AG09319 (cell line): Measurements from ENCODE around the gene EDNRA.

Experiments
- DNase-seq: peaks from one replicate; pipeline ENCODE4 v3.0.0-alpha.2; 2010; ENCODE audit warnings: low read depth; ENCODE audit errors: extremely low read depth
- TF ChIP-seq, protein P1 (sequence below): IDR thresholded peaks from 2 replicates; pipeline ENCODE4 v1.5.1; 2011; ENCODE audit warnings: low read depth, mild to moderate bottlenecking, inconsistent platforms, low read length, moderate library complexity

EDNRA gene

DNA sequence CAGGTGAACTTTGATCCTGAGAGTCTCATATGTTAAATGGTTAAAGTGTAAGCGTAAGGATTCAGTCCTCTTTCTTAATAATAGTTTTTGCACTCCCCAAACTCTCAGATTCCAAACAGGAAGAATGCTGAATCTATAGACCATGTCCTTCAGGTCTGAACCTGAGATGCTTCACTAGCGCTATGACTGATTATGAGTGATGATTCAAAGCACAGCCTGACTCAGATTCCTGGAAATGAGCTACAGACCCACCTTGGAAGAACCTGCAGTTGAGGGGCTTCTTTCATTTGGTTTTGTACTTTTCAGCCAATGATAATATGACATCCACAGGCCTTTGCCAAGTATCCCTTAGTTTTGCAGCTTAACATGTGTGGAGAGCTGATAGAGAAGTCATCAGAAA is 1.4 kb downstream of the EDNRA start:
- TF ChIP-seq, protein P1, sequence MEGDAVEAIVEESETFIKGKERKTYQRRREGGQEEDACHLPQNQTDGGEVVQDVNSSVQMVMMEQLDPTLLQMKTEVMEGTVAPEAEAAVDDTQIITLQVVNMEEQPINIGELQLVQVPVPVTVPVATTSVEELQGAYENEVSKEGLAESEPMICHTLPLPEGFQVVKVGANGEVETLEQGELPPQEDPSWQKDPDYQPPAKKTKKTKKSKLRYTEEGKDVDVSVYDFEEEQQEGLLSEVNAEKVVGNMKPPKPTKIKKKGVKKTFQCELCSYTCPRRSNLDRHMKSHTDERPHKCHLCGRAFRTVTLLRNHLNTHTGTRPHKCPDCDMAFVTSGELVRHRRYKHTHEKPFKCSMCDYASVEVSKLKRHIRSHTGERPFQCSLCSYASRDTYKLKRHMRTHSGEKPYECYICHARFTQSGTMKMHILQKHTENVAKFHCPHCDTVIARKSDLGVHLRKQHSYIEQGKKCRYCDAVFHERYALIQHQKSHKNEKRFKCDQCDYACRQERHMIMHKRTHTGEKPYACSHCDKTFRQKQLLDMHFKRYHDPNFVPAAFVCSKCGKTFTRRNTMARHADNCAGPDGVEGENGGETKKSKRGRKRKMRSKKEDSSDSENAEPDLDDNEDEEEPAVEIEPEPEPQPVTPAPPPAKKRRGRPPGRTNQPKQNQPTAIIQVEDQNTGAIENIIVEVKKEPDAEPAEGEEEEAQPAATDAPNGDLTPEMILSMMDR = no peak
- no peak for DNase-seq

DNA sequence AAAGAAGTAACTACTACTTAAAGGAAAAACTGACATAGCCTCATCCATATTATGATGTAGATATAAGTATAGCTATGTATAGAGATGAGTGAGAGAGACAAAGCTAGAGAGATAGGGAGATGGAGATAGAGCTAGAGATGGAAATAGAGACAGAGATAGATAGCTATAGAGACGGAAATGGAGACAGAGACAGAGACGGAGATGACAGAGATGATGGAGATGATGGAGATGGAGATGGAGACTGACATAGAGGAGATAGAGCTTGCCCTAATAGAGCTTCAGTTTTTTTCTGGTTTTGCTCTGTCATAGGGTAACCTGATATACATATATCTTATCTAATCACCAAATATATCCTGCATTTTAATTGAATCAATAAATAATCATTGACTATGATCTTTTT is 4.3 kb downstream of the EDNRA start:
- no peak for DNase-seq

DNA sequence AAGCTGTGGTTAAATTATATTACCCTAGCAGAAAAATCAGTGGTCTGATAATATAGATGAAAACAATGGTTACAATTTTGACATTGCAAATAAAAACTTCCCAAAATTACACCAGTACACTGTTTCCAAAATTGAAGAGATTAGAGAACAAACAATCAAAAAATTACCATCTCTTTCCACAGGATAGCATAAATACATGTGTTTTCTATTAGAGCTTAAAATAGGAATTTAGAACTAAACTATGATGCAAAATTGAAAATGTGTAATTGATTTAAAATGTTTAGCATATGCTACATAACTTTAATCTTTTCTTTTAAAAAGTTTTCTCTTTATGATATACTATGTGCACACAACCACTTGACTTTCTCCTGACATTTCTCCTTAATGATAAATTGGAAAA is 6.7 kb downstream of the EDNRA start:
- TF ChIP-seq, protein P1 = no peak
- DNase-seq = no peak

More for the DNA sequence above, 4.3 kb downstream of the EDNRA start:
- TF ChIP-seq, protein P1 = no peak

DNA sequence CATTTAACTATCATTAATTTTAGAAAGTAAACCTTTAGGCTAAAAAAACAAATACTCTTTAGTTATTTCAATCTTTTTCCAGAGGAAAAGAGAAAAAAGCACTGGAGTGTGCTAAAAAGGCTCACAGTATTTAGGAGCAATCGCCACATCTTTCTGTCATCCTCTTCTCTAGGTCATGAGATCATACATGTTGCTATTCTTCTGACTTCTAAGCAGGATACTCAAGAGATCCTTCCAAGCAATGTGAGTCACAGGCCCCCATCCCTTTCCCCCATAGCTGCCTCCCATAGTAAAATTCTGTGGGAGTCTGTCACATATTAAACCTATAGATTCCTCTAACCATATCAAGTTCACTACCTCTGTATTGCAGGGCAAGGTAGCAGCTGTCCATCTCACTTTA is 7.7 kb downstream of the EDNRA start:
- TF ChIP-seq, protein P1 = no peak
- no peak for DNase-seq

DNA sequence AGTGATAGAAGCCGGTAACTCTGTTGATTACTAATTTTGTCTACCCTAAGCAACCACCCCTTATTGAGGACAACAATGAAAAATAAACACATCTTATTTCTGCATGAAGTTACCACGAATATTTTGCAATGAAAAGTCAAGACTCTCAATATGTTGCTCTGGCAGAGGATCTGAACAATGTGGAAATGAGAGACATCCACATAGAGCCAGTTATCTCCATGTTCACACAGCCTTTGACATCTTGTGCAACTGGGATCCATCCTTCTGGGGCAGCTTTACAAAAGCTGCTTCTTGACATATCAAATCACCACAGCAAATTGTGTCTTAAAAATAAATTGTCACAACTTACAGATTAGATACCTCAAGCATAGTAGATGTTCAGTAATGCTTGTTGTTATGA is 10.2 kb downstream of the EDNRA start:
- TF ChIP-seq, protein P1 = no peak
- no peak for DNase-seq

DNA sequence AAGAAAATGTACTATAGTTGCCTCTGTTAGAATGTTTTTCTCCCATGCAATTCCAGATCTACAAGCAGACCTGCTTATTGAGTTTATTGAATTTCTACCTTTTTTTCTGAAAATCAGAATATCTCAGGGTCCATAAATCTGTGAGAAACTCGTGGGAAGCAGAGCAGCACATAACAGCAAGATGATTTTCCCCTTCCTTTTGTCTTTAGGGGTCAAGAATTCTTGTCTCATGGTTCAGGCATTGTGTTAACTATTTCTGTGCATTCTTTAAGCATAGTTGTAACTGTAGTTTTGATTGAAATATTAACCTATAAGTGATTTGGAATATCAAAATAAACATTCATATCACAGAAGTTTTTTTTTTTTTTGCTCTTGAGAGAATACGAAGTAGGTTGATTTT is 11.4 kb downstream of the EDNRA start:
- DNase-seq = no peak
- TF ChIP-seq, protein P1 = no peak

DNA sequence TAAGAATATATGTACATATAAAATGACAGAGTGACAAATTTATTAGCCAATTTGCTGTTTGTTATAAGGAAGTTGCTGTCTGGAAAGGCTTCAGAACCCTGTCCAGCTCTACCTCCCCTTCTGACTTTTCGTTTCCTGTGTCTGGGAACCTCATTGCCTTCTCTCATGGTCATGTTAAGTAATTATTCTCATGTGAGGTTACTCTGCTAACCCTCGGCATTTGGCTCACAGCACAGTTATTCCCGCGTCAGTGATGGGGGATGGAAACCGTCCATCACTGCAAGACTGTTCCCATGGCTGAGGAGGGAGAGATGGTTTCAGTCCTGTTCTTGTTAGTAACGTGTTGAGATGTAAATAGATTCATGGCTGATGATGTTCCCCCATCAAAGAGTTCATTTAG is 11.9 kb downstream of the EDNRA start:
- peak; percentile 56 for DNase-seq
- TF ChIP-seq, protein P1 = no peak
